Measurements from ENCODE around the gene MYO7A. TPM values are rescaled to one million over a fixed set of nuclear protein-coding genes. Genes with fewer than 3 reads are reported as not detected.
A peak's percentile ranks its signal among the peaks of the same experiment; 100 is the strongest.

Gene MYO7A
- total RNA-seq, 3 donors from 2014 or later, result 2.3 to 9.9 (median 6.7) TPM

- no peaks in the 10 kb centered on the region for H3K9me3 ChIP-seq
- no peak for TF ChIP-seq CTCF (IDR thresholded peaks at IDR 0.05)
- no peak for ATAC-seq
- no peaks in the 10 kb centered on the region for H3K36me3 ChIP-seq (ENCODE audit: low read depth)
- H3K4me3 ChIP-seq, result no peak overlapping the region
- intact Hi-C loops (cut with DNase I, micrococcal nuclease), result loop anchor here in 1 of 2 donors (10.0 kb wide), 1 partner anchor 352 kb away; no protein-coding TSS in a partner anchor
- DNase-seq, result no peak
- peaks cover 13% of the 10 kb centered on the region for H3K4me1 ChIP-seq (ENCODE audit: low read depth)
Measured at GRCh38 chr11:77193167-77193566, 65.1 kb downstream of the MYO7A start.

- intact Hi-C loops (cut with DNase I, micrococcal nuclease), result loop anchor here in 1 of 2 donors (10.0 kb wide), 1 partner anchor 351 kb away; no protein-coding TSS in a partner anchor
- no peak for TF ChIP-seq CTCF (IDR thresholded peaks at IDR 0.05)
- peaks cover 4% of the 10 kb centered on the region for H3K4me1 ChIP-seq (ENCODE audit: low read depth)
- no peak overlapping the region for H3K4me3 ChIP-seq
- DNase-seq (peak in 2 of 3 donors; percentile 10 to 36), ATAC-seq (no peak)
- H3K9me3 ChIP-seq, result no peaks in the 10 kb centered on the region
- no peaks in the 10 kb centered on the region for H3K36me3 ChIP-seq (ENCODE audit: low read depth)
Measured at GRCh38 chr11:77193911-77194830, 66.1 kb downstream of the MYO7A start.

GRCh38 chr11:77195071-77195755 is 67.2 kb downstream of the MYO7A start:
- DNase-seq, result peak in 2 of 3 donors; percentile 21 to 33
- no peaks in the 10 kb centered on the region for H3K4me1 ChIP-seq (ENCODE audit: low read depth)
- intact Hi-C loops (cut with DNase I, micrococcal nuclease), result loop anchor here in 1 of 2 donors (10.0 kb wide), 1 partner anchor 350 kb away; no protein-coding TSS in a partner anchor

GRCh38 chr11:77196961-77197360 is 68.9 kb downstream of the MYO7A start:
- no peaks in the 10 kb centered on the region for H3K4me1 ChIP-seq (ENCODE audit: low read depth)
- no peaks in the 10 kb centered on the region for H3K36me3 ChIP-seq (ENCODE audit: low read depth)
- ATAC-seq, result no peak
- H3K9me3 ChIP-seq, result no peaks in the 10 kb centered on the region
- H3K4me3 ChIP-seq, result no peak overlapping the region
- TF ChIP-seq CTCF (IDR thresholded peaks at IDR 0.05), result no peak
- intact Hi-C loops (cut with DNase I, micrococcal nuclease), result loop anchor here in 1 of 2 donors (10.0 kb wide), 1 partner anchor 348 kb away; no protein-coding TSS in a partner anchor
- DNase-seq, result peak in 2 of 3 donors; percentile 15 to 19

More at GRCh38 chr11:77195071-77195755, 67.2 kb downstream of the MYO7A start:
- Histone ChIP-seq H3K36me3 (ENCODE audit: low read depth) (no peaks in the 10 kb centered on the region), H3K9me3 (no peaks in the 10 kb centered on the region), H3K4me3 (no peak overlapping the region)
- no peak for TF ChIP-seq CTCF (IDR thresholded peaks at IDR 0.05)
- no peak for ATAC-seq

GRCh38 chr11:77197626-77198320 is 69.7 kb downstream of the MYO7A start:
- H3K36me3 ChIP-seq (ENCODE audit: low read depth), result no peaks in the 10 kb centered on the region
- H3K9me3 ChIP-seq, result no peaks in the 10 kb centered on the region
- ATAC-seq (no peak), DNase-seq (peak in 2 of 3 donors; percentile 7 to 31)
- no peaks in the 10 kb centered on the region for H3K4me1 ChIP-seq (ENCODE audit: low read depth)
- intact Hi-C loops (cut with DNase I, micrococcal nuclease), result loop anchor here in 1 of 2 donors (10.0 kb wide), 1 partner anchor 347 kb away; no protein-coding TSS in a partner anchor
- H3K4me3 ChIP-seq, result no peak overlapping the region
- TF ChIP-seq CTCF (IDR thresholded peaks at IDR 0.05), result no peak
